Spleen (tissue), 11 donors: ENCODE measurements around the gene MMP25. TPM values are rescaled to one million over a fixed set of nuclear protein-coding genes. Genes with fewer than 3 reads are reported as not detected.

Experiments
- DNase-seq: peaks from one replicate; pipeline ENCODE4 v3.0.0-alpha.2; 2020
- H3K27ac ChIP-seq, 8 donors: fragments of 200-600 bp; sonication (generic) in 7 of 8; 1 replicate in 4 of 8; 2 replicates in 4 of 8; pipeline versions ENCODE4 v1.5.0 to v1.8.0; 2016 to 2021; ENCODE audit warnings: inconsistent platforms in 4 of 8, mild to moderate bottlenecking in 4 of 8, moderate library complexity in 1 of 8
- H3K27me3 ChIP-seq, 7 donors: fragments of 200-600 bp; sonication (generic) in 6 of 7; replicated peaks in 1 of 7; 1 replicate in 4 of 7; 2 replicates in 3 of 7; pipeline versions ENCODE4 v1.5.0 to v1.8.0; 2016 to 2021; ENCODE audit warnings: inconsistent platforms in 3 of 7, mild to moderate bottlenecking in 1 of 7
- H3K36me3 ChIP-seq, 6 donors: fragments of 200-600 bp; sonication (generic) in 5 of 6; 1 replicate in 4 of 6; 2 replicates in 2 of 6; pipeline versions ENCODE4 v1.5.0 to v1.8.0; 2016 to 2021; ENCODE audit warnings: inconsistent platforms in 2 of 6
- H3K4me1 ChIP-seq, 6 donors: fragments of 200-600 bp; sonication (generic) in 5 of 6; 1 replicate in 3 of 6; 2 replicates in 3 of 6; pipeline versions ENCODE4 v1.5.0 to v1.8.0; 2016 to 2021; ENCODE audit warnings: inconsistent platforms in 3 of 6
- H3K4me3 ChIP-seq, 8 donors: fragments of 200-600 bp; sonication (generic) in 7 of 8; 1 replicate in 4 of 8; 2 replicates in 4 of 8; pipeline versions ENCODE4 v1.5.0 to v1.8.0; 2016 to 2021; ENCODE audit warnings: inconsistent platforms in 4 of 8, mild to moderate bottlenecking in 4 of 8, moderate library complexity in 2 of 8
- H3K9me3 ChIP-seq, 8 donors: fragments of 200-600 bp; sonication (generic) in 7 of 8; 1 replicate in 4 of 8; 2 replicates in 4 of 8; pipeline versions ENCODE4 v1.5.0 to v1.8.0; 2016 to 2021; ENCODE audit warnings: inconsistent platforms in 4 of 8
- CTCF ChIP-seq, 11 experiments: fragments of 200-600 bp in 7 of 11; fragments of 450-650 bp in 4 of 11; sonication (generic) in 4 of 11; IDR thresholded peaks in 8 of 11; conservative IDR thresholded peaks in 3 of 11; 1 replicate in 7 of 11; 2 replicates in 4 of 11; pipeline versions ENCODE4 v1.4.0 to v1.8.0; 2016 to 2021; ENCODE audit warnings: antibody characterized with exemption in 11 of 11, inconsistent platforms in 4 of 11, mild to moderate bottlenecking in 1 of 11
- POLR2A ChIP-seq, 3 donors: fragments of 450-650 bp; IDR thresholded peaks; one replicate each; pipeline ENCODE4 v1.5.1; 2017; ENCODE audit warnings: antibody characterized with exemption in 3 of 3, mild to moderate bottlenecking in 1 of 3
- POLR2AphosphoS5 ChIP-seq, 3 donors: sonication (generic); formaldehyde crosslinking; IDR thresholded peaks; one replicate each; pipeline ENCODE4 v1.5.1; 2017; ENCODE audit warnings: antibody characterized with exemption in 3 of 3
- WGBS, 5 donors: extraction: QIAGEN DNeasy Blood & Tissue Kit in 3 of 5; methylation state at CpG; one replicate each; pipeline versions ENCODE4 v1.1.5 to v1.1.7; 2013 to 2018; 5-methylcytosine and 5-hydroxymethylcytosine counted together
- intact Hi-C: fragments of 100-400 bp; cut with DNase I; formaldehyde crosslinking; loops from one replicate; pipeline ENCODE4 v1.15.0; 2023; ENCODE audit warnings: low total_unique reads
- polyA plus RNA-seq, 3 donors: library from polyadenylated mRNA; stranded (reverse); fragments of 200-250 nt; gene quantifications; one replicate each; pipeline ENCODE4 v1.2.1, GENCODE V29; 2013
- total RNA-seq, 7 donors: library from RNA; depleted of rRNA in 3 of 7; stranded (reverse); fragments of >200 nt in 3 of 7; fragmentation: NEBNext Ultra II Directional in 4 of 7; extraction: Animal tissue kit (Norgen Biotek cat#: 25700) in 4 of 7; gene quantifications; one replicate each; pipeline versions ENCODE4 v1.1.0 to v1.2.1, GENCODE V29; 2016 to 2021
- donor health status: healthy with polysubstance abuse.
- donor health status: DM: no; HTN: no; CAD: no; lungs with moderate emphysema.
- donor health status: DM: no; HTN: no; CAD: no.
- donor health status: Bipolar disorder and iron deficiency.
- donor health status: healthy.
- donor health status: DM: no; HTN: no; CAD: no.
- donor health status: DM: yes; HTN: yes; CAD: no.

Gene MMP25
- total and polyA plus RNA-seq, 10 donors = 2.7 to 282 (median 65.6) TPM

- H3K27ac ChIP-seq = peak overlapping the region; percentile 64 to 95 (median 94)
- H3K9me3 ChIP-seq = no peaks in the 10 kb centered on the region
- H3K4me1 ChIP-seq = peaks cover 41 to 83% (median 70%) of the 10 kb centered on the region in 6 donors
- WGBS, 5 donors = 1 to 4% (median 1%) methylated on average over 21 to 57 of the region's 57 CpGs
- intact Hi-C loops = no loop called here
- peak; percentile 94 for DNase-seq
- peaks cover 0 to 36% (median 17%) of the 10 kb centered on the region in 7 donors for H3K27me3 ChIP-seq
- peak overlapping the region; percentile 47 to 86 (median 58) for H3K4me3 ChIP-seq
- TF ChIP-seq CTCF (IDR thresholded peaks at IDR 0.05 in 8 of 11, conservative IDR thresholded peaks at IDR 0.05 in 3 of 11) (peak in 2 of 11 experiments; percentile 1 to 8), POLR2AphosphoS5 (IDR thresholded peaks at IDR 0.05) (peak in 1 of 3 donors; percentile 60), POLR2A (IDR thresholded peaks at IDR 0.05) (no peak)
- H3K36me3 ChIP-seq = peaks cover 0 to 6% (median 3%) of the 10 kb centered on the region in 6 donors
These were observed 25.5 kb upstream of the MMP25 start for GRCh38 chr16:3020604-3021448.

- WGBS, 5 donors = 8 to 21% (median 18%) methylated on average over 13 to 25 of the region's 25 CpGs
- intact Hi-C loops = no loop called here
- peak in 1 of 3 donors; percentile 52 for TF ChIP-seq POLR2AphosphoS5 (IDR thresholded peaks at IDR 0.05)
- peak in 7 of 11 experiments; percentile 19 to 66 (median 45) for TF ChIP-seq CTCF (IDR thresholded peaks at IDR 0.05 in 8 of 11, conservative IDR thresholded peaks at IDR 0.05 in 3 of 11)
- no peak for TF ChIP-seq POLR2A (IDR thresholded peaks at IDR 0.05)
- peak overlapping the region; percentile 47 to 86 (median 58) for H3K4me3 ChIP-seq
- H3K4me1 ChIP-seq = peaks cover 41 to 83% (median 70%) of the 10 kb centered on the region in 6 donors
- peak overlapping the region; percentile 64 to 95 (median 94) for H3K27ac ChIP-seq
- no peak for DNase-seq
- H3K9me3 ChIP-seq = no peaks in the 10 kb centered on the region
- peaks cover 0 to 14% (median 11%) of the 10 kb centered on the region in 6 donors for H3K36me3 ChIP-seq
- H3K27me3 ChIP-seq = peaks cover 0 to 28% (median 17%) of the 10 kb centered on the region in 7 donors
These were observed 24.7 kb upstream of the MMP25 start for GRCh38 chr16:3021449-3022207.

- Histone ChIP-seq H3K36me3 (peaks cover 0 to 20% (median 17%) of the 10 kb centered on the region in 6 donors), H3K27me3 (peaks cover 0 to 21% (median 14%) of the 10 kb centered on the region in 7 donors), H3K9me3 (no peaks in the 10 kb centered on the region), H3K27ac (peak overlapping the region; percentile 27 to 95 (median 94)), H3K4me3 (peak overlapping the region in 4 of 8 donors; percentile 56 to 86 (median 63)), H3K4me1 (peaks cover 41 to 85% (median 70%) of the 10 kb centered on the region in 6 donors)
- TF ChIP-seq POLR2A (IDR thresholded peaks at IDR 0.05) (no peak), CTCF (IDR thresholded peaks at IDR 0.05 in 8 of 11, conservative IDR thresholded peaks at IDR 0.05 in 3 of 11) (no peak), POLR2AphosphoS5 (IDR thresholded peaks at IDR 0.05) (peak; percentile 50 to 63 (median 55))
- intact Hi-C loops = no loop called here
- DNase-seq = peak; percentile 87
- 19 to 41% (median 32%) methylated on average over 8 of the region's 8 CpGs for WGBS, 5 donors
These were observed 24.1 kb upstream of the MMP25 start for GRCh38 chr16:3022208-3022683.
